ENCODE measurements around the gene WBP4. TPM values are rescaled to one million over a fixed set of nuclear protein-coding genes. Genes with fewer than 3 reads are reported as not detected.

WBP4 gene
- total and polyA plus RNA-seq, 2 of the 13 experiments (the other 11 are each of a cell fraction or from before 2014, with no cell fraction given), result 6.7 to 11.7 TPM

DNA sequence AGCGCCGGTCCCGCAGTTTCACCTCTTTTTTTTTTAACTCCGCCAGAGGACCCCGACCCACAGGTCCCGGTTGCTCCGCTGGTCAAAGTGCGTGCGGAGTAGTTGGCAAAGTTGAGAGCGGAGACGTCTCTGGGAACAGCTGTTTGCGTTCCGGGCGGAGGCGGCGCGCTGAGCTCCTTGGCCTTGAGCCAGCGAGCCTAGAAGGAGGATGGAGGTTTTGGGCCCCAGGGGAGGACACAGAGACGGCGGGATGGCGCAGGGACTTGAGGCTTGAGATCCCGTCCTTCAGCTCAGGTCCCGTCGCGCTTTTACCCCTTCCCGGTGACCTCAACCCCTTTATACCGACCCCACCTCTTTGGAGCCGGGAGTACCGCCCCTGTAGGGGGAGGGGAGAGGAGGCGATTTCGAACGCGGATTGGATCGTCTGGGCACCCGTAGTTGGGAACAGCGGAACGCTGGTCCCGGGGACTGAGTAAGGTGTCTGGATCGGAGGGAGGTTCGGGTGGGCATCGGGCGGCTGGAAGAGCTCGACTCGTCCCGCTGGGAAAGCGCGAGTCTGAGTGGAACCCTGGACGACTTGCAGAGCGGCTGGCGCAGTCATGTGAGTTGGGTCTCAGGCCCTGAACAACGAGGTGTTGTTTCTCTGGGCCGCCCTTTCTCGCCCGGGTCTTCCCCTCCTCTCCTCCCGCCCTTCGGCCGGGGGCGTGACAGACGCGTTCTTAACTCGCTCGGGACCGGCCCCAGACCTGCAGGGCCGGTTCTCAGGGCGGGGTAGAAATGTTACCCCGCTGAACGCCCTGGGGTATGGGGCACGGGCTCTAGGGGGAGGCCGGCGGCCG is at the start of gene WBP4 (continued):
- TF ChIP-seq SIN3A (IDR thresholded peaks at IDR 0.05; ENCODE audit: borderline replicate concordance, low read depth, low read length), result peak; percentile 60; the same call in 1 of the 2 replicates
- TF ChIP-seq GABPB1 (CRISPR knock-in tag; IDR thresholded peaks at IDR 0.05), result peak; percentile 75
- TF ChIP-seq ZNF484 (CRISPR knock-in tag; IDR thresholded peaks at IDR 0.05; ENCODE audit: borderline replicate concordance, low read depth), result no peak
- TF ChIP-seq, protein P1, sequence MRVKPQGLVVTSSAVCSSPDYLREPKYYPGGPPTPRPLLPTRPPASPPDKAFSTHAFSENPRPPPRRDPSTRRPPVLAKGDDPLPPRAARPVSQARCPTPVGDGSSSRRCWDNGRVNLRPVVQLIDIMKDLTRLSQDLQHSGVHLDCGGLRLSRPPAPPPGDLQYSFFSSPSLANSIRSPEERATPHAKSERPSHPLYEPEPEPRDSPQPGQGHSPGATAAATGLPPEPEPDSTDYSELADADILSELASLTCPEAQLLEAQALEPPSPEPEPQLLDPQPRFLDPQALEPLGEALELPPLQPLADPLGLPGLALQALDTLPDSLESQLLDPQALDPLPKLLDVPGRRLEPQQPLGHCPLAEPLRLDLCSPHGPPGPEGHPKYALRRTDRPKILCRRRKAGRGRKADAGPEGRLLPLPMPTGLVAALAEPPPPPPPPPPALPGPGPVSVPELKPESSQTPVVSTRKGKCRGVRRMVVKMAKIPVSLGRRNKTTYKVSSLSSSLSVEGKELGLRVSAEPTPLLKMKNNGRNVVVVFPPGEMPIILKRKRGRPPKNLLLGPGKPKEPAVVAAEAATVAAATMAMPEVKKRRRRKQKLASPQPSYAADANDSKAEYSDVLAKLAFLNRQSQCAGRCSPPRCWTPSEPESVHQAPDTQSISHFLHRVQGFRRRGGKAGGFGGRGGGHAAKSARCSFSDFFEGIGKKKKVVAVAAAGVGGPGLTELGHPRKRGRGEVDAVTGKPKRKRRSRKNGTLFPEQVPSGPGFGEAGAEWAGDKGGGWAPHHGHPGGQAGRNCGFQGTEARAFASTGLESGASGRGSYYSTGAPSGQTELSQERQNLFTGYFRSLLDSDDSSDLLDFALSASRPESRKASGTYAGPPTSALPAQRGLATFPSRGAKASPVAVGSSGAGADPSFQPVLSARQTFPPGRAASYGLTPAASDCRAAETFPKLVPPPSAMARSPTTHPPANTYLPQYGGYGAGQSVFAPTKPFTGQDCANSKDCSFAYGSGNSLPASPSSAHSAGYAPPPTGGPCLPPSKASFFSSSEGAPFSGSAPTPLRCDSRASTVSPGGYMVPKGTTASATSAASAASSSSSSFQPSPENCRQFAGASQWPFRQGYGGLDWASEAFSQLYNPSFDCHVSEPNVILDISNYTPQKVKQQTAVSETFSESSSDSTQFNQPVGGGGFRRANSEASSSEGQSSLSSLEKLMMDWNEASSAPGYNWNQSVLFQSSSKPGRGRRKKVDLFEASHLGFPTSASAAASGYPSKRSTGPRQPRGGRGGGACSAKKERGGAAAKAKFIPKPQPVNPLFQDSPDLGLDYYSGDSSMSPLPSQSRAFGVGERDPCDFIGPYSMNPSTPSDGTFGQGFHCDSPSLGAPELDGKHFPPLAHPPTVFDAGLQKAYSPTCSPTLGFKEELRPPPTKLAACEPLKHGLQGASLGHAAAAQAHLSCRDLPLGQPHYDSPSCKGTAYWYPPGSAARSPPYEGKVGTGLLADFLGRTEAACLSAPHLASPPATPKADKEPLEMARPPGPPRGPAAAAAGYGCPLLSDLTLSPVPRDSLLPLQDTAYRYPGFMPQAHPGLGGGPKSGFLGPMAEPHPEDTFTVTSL (CRISPR knock-in tag; IDR thresholded peaks at IDR 0.05; ENCODE audit: borderline replicate concordance), result peak; percentile 68; the same call in 1 of the 2 replicates
- no peak for TF ChIP-seq ZNF296 (CRISPR knock-in tag; conservative IDR thresholded peaks at IDR 0.05)
- TF ChIP-seq, protein P2, sequence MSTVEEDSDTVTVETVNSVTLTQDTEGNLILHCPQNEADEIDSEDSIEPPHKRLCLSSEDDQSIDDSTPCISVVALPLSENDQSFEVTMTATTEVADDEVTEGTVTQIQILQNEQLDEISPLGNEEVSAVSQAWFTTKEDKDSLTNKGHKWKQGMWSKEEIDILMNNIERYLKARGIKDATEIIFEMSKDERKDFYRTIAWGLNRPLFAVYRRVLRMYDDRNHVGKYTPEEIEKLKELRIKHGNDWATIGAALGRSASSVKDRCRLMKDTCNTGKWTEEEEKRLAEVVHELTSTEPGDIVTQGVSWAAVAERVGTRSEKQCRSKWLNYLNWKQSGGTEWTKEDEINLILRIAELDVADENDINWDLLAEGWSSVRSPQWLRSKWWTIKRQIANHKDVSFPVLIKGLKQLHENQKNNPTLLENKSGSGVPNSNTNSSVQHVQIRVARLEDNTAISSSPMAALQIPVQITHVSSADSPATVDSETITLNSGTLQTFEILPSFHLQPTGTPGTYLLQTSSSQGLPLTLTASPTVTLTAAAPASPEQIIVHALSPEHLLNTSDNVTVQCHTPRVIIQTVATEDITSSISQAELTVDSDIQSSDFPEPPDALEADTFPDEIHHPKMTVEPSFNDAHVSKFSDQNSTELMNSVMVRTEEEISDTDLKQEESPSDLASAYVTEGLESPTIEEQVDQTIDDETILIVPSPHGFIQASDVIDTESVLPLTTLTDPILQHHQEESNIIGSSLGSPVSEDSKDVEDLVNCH (CRISPR knock-in tag; IDR thresholded peaks at IDR 0.05), result no peak
- TF ChIP-seq ZBTB3 (CRISPR knock-in tag; IDR thresholded peaks at IDR 0.05; ENCODE audit: borderline replicate concordance, low read depth), result peak; percentile 69; the same call in 1 of the 2 replicates
- no peak for TF ChIP-seq ZNF607 (CRISPR knock-in tag; IDR thresholded peaks at IDR 0.05; ENCODE audit: borderline replicate concordance)
- TF ChIP-seq HDAC6 (IDR thresholded peaks at IDR 0.05; ENCODE audit: low read depth, low read length), result no peak
- TF ChIP-seq RAD21 (CRISPR knock-in tag; IDR thresholded peaks at IDR 0.05), result 0 out of 2 replicates have a peak, but pooled peaks have one; percentile 32
- no peak for TF ChIP-seq HNRNPUL1 (IDR thresholded peaks at IDR 0.05; ENCODE audit: low read depth, low read length)
- TF ChIP-seq IKZF1 (IDR thresholded peaks at IDR 0.05), result no peak
- TF ChIP-seq ZFAT (CRISPR knock-in tag; conservative IDR thresholded peaks at IDR 0.05), result no peak
- no peak for TF ChIP-seq MATR3 (CRISPR knock-in tag; IDR thresholded peaks at IDR 0.05)
- 0 out of 2 replicates have a peak, but pooled peaks have one; percentile 1 for TF ChIP-seq ZNF20 (CRISPR knock-in tag; IDR thresholded peaks at IDR 0.05)
- TF ChIP-seq ARHGAP35 (CRISPR knock-in tag; IDR thresholded peaks at IDR 0.05; ENCODE audit: borderline replicate concordance), result no peak; the same call in 1 of the 2 replicates
- no peak; the same call in 1 of the 2 replicates for TF ChIP-seq ZNF629 (CRISPR knock-in tag; conservative IDR thresholded peaks at IDR 0.05)
- no peak for TF ChIP-seq HMG20A (CRISPR knock-in tag; IDR thresholded peaks at IDR 0.05; ENCODE audit: borderline replicate concordance)
- TF ChIP-seq POLR2A (IDR thresholded peaks at IDR 0.05; ENCODE audit: insufficient read depth in 1 of 2, low read depth in 2 of 2, low read length in 2 of 2), result peak; percentile 98
- TF ChIP-seq RXRA (CRISPR knock-in tag; IDR thresholded peaks at IDR 0.05), result peak; percentile 78
- TF ChIP-seq TBP (CRISPR knock-in tag; IDR thresholded peaks at IDR 0.05), result no peak
- TF ChIP-seq RARG (CRISPR knock-in tag; IDR thresholded peaks at IDR 0.05; ENCODE audit: low read depth), result no peak
- no peak; the same call in 1 of the 2 replicates for TF ChIP-seq ZNF766 (CRISPR knock-in tag; IDR thresholded peaks at IDR 0.05; ENCODE audit: borderline replicate concordance)

Data from HepG2 (cell line).